ENCODE results near the gene B4GALNT1.
"Not testable (repeated sequence)": the region's sequence is repeated elsewhere in the genome, so short reads cannot be mapped to it uniquely, and the experiment has no call there.

Gene B4GALNT1

GRCh38 chr12:57606821-57607220, 26.2 kb downstream of the B4GALNT1 start:
- DNase-seq, result no peak

DNA sequence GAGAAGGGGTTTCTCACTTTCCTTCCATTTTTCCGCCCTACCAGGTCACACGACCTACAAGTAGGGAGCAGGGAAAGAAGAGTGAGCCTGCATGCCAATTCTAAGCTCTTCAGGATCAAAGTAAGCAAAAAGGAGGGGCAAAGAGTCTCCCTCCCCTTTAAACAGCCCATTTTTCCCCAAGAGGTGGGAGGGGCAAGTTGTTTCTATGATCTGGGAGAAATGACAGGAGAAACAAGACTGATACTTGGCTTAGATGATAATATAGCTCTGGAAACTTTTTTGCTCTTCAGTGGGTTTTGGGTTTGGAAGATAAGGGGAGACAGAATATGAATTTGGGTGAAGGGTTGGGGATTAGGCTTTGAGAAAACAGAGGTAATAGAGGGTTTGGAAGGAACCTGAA, 26.6 kb downstream of the B4GALNT1 start:
- DNase-seq, result no peak

DNA sequence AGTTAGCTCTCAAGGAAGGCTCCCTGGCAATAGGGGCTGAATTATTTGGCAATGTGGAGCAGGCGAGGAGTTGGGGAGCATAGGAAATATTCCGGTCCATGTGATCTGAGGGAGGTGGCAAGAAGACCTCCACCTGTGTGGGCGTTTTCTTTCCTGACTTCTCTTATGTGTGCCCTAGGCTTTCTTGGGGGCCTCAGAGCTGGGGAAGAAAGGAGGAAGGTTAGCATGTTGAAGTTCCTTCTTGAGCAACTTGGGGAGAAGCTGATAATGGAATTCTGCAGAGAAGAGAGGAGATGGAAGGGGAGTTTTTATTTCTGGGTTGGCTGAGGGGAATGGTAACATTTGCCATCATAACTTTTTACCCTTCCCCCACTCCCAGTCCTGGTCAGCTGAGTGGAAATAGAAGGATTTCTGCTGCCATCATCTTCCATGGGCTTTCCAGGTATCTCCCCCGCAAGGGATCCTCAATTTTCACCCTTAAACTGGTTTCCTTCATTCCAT, 27.1 kb downstream of the B4GALNT1 start:
- DNase-seq, result no peak

DNA sequence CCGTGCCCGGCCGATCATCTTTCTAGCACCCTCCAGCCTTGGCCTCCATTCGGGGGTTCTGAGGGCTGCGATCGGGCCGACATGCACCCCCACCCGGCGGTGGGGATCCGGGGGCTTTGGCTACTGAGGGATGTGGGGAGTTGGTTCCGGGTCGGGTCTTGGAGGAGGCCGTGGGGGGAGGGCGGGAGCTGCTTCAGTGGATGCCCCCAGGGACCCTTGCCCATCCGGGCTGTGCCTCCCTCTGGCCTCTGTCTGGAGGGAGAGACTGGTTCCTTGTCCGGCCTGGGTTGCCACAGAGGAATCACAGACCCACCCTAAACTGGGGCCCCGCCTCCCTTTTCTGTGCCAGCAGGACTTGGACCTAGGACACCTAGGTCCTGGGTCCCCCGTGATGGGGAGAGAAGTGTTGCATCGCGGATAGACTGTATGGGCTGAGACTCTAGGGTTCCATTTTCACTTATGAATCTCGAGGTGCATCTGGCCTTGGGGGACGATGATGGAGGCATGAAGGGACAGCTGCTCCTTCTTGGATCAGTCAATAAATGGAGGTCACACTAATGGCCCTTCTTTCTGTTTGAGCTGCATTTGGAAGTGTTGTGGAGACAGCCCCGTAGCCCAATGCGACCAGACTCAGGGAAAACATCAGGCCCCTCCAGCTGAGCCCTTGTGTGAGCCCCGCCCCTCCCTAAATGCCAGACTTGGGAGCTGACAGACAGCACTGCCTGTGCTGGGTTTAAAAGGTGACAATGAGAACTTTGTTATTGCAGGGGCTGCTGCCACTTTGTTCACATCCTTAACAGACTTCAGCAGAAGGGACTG, 27.8 kb downstream of the B4GALNT1 start:
- no peak for DNase-seq

GRCh38 chr12:57604454-57604991, 28.5 kb downstream of the B4GALNT1 start, which contains the start of gene DTX3:
Gene DTX3 (plus strand): TSS chr12:57604824. CDS start chr12:57606518, 1,694 bp downstream.
- DNase-seq, result no peak

DNA sequence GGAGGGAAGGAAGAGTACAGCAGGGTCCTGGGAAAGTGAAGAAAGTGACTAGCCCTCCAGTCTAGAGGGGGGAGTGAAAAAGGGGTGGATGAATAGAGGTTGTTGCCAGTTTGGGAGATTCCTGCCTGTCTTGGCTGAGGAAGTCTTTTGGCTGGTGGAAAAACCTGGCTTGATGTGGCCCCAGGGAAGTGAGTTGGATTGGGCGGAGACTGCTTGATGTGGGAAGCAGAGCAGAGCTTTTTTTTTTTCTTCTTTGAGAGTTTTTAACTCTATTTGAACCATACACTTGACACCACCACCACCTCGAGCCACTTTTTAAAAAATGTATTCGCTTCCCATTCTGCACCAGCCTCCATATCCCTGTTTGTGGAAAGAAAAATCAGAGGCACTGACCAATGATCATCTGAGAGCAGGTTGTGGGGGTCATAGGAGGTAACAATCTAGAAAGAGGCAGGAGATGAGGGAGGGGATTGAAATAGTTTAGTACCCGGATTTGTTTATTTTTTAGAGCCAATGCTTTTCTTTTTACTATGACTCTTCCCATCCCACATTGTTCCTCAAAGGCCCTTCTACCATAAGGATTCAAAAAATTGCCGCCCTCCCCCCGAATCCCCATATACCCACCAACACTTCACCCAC, 29.1 kb downstream of the B4GALNT1 start:
- DNase-seq, result no peak

DNA sequence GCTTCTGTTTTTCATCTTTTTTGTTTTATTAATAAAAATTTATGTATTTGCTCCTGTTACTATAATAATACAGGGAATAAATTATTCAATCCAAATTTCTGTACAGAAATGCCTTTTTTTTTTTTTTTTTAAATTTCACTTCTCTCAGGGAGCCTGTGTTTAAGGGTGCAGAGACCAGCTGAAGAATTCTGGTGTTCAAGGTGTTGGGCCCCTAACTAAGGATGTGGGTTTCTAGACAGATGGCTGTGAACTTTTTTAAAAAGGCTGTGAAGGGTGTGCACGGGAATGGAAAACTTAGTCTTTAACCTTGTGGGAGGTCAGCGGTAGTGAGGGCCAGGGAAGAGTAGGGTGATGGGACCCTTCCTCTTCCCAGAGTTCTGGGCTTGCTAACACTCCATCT, 29.7 kb downstream of the B4GALNT1 start:
- no peak for DNase-seq

- DNase-seq, result no peak
These were observed 30.5 kb downstream of the B4GALNT1 start for GRCh38 chr12:57602544-57602943.

- DNase-seq, result no peak
These were observed 32.6 kb downstream of the B4GALNT1 start for GRCh38 chr12:57600395-57600794.

DNA sequence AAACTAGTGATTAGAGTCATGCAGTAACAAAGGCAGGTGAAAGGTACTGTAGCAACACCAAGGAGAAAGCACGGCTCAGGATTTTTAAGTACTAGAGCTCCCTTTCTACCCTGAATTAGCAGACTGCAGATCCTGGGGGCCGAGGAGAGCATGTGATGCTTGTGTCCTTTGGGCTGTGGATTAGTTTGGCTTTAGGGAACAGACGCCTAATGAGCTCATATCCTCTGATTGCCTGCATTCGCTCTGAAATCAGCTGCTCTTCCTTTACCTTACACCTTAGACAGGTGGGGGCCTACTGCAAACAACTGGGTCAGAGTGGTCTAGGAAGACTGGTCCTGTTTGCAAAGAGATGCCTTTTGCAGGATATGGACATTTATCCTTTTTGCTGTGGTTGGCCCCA, 39.8 kb downstream of the B4GALNT1 start:
- DNase-seq, result no peak

GRCh38 chr12:57592551-57593165, 40.3 kb downstream of the B4GALNT1 start:
- no peak for DNase-seq

DNA sequence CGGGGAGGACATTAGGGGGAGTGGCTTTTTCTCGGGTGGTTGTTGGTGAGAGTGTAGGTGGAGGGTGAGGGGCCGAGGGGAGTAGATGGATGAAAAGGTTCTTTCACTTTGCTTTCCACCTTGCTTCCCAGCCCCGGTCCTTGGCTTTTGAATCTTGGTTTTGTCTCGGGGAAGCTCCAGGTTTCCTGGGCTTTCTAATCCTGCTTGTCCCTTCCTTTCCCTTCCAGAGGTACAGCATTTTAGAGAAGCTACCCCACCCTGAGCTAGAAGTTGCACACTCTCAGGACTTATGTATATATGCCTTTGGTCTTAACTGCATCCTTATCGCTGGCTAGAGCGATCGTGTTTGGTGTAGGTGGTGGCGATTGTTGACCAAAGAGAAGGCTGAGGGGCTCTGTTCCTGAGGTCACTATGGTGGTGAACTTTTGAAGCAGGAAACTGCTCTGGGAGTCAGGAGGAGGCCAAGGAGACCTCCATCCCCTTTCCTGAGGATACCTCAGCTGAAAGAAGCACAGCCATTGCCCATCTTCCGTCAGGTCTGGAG, 41.1 kb downstream of the B4GALNT1 start:
- peak in 1 of 2 experiments; percentile 9 for DNase-seq

DNA sequence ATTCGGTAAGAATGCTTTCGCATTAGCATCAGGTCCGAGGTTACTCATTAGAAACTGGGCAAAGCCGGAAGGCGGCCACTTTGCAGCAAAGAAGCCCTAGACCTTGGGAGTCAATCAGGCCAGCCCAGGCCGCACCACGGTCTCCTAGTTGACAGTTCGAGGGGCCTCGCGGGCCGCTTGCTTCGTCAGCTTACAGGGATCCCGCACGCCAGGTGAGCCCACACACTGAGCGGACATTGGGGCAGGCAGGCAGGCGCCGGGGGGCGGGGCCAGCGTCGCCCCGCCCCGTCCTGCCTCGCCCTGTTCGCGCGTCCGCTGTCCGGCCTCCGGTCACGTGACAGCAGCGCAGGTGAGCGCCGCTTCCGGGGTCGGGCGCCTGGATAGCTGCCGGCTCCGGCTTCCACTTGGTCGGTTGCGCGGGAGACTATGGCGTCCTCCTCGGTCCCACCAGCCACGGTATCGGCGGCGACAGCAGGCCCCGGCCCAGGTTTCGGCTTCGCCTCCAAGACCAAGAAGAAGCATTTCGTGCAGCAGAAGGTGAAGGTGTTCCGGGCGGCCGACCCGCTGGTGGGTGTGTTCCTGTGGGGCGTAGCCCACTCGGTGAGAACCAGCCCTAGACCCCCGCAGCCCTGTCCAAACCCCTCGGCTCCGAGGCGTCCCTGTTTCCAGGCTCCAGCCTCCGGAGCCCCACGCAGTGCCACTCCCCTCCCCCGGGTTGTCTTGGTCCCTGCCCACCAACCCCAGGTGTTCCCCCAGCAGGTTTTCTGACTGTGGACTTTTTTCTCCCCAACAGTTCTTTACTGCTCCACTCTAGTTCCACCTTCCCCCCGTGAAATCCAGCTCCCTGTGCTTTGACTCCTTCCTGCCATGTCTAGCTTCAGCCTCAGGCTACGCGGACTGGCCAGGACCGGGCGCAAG, 41.9 kb downstream of the B4GALNT1 start, which contains the start of gene PIP4K2C:
Gene PIP4K2C (plus strand): TSS at position 329 of the 918 bp plus-strand sequence. CDS start 98 bp downstream, at position 427.
- DNase-seq, result peak; percentile 57

DNA sequence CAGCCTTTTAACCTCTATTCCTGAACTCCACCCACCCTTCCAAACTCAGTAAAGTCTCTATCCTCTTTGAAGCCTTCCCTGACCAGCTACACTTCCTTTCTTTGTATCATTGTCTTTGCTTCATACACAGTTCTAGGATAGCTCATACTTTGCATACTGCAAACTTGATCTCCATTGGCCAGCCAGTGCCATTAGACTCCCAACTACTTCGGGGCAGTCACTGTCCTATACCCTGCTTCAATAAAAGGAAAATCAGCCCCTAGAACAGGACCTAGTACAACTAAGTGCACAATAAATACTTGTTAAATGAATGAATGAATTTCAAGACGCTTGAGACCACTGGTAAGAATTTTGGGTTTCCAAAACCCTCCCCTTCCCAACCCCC, 42.5 kb downstream of the B4GALNT1 start:
- DNase-seq, result no peak

DNA sequence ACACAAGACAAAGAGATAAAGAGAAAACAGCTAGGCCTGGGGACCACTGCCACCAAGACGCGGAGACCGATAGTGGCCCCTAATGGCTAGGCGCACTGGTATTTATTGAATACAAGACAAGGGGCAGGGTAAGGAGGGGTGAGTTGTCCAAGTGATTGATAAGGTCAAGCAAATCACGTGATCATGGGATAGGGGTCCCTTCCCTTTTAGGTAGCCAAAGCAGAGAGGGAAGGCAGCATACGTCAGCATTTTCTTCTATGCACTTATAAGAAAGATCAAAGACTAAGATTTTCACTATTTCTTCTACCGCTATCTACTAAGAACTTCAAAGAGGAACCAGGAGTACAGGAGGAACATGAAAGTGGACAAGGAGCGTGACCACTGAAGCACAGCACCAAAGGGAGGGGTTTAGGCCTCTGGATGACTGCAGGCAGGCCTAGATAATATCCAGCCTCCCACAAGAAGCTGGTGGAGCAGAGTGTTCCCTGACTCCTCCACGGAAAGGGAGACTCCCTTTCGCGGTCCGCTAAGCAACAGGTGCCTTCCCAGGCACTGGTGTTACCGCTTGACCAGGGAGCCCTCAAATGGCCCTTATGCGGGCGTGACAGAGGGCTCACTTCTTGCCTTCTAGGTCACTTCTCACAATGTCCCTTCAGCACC, 43.9 kb downstream of the B4GALNT1 start:
- not testable (repeated sequence) for DNase-seq

DNA sequence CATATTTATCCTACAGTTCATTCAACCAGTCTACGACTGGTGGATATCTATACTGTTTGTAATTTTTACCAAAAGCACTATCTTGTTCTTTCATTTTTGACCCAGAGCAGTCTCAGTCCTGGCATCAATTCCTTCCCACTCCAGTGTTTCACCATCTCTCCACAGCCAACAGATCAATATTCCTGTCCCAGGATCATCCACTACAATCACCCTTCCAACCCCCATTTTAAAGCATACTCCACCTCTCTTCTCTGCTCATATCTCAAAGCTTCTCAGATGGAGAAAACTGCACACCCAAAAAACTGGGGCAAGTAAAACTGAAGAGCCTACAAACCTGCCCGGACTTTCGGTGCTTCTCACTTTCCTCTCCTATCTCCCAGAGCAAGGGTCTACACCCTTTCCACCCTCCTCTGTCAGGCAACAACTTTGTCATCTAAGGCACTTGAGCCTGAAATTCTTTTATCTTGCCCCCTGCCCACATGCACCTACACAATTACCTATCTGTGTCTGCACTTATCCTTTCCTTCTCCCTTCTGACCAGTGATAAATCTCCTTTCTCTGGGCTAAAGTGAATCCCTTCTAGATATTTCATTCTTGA, 46.1 kb downstream of the B4GALNT1 start:
- no peak for DNase-seq

DNA sequence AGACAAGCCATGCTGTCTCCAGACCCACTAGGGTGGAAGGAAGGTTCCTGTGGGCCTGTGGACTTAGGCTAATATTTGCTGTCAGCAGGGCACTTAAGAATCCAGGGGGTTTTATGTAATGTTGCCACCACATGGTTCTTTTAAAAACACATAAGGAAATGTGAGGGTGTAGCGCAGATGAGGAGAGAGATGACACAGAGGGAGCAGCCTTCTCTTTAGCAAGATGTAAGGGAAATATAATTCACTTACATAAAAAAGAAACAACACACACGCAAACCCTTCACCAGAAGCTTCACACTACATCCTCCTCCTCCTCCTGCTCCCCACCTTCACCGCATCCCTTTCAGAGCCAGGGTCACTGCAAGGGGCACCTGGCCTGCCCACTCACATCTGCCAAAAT, 46.9 kb downstream of the B4GALNT1 start:
- no peak for DNase-seq

DNA sequence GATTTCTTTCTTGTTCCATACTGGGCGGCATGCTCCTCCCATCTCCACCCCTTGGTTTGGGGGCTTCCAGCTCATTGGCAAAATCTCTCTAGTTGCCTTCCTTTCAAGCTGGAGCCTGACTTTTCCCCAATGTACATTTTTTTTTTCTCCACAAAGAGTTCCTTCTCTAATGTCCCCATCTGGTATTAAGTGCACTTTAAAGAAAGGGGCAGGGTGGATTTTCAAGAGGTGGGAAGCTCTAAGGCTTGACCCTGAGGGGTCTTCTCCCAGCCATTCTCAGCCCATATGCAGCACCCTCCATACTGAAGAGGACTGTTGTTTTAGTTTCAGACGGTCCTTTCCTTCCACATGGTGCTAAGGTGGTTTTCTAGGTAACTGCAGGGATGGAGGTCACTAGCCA, 47.8 kb downstream of the B4GALNT1 start:
- DNase-seq, result no peak

DNA sequence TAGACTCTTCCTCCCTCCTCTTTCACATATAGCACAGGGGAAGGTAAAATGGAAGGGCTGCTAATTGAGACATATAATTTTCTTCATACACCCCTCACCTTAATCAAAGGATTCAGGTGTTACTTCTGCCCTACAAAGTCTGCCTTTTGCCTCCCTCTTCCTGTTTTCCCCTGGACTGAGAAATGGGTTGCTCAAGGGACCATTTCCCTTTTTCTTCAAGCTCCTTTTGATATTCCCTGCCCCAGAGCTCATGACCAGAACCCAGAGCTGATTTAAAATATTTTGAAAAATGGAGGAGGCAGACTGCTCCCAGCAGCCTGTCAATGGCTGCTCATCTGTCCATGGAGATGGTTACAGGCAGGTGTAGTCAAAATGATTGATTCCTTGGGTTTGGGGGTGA, 48.3 kb downstream of the B4GALNT1 start:
- peak in 1 of 2 experiments; percentile 9 for DNase-seq

- DNase-seq, result no peak
These were observed 49.0 kb downstream of the B4GALNT1 start for GRCh38 chr12:57584050-57584449.

Measured in AML-193 (cell line).